HUES6 (cell line): ENCODE measurements around the gene DDX20.
"Not testable (repeated sequence)": the region's sequence is repeated elsewhere in the genome, so short reads cannot be mapped to it uniquely, and the experiment has no call there.

Experiments
- H3K27ac ChIP-seq: 2 replicates; pipeline ENCODE4 v1.7.0; 2013; ENCODE audit warnings: low read depth, mild to moderate bottlenecking, low read length, inconsistent platforms
- H3K27me3 ChIP-seq: 2 replicates; pipeline ENCODE4 v1.6.1; 2013; ENCODE audit warnings: low read length; ENCODE audit not compliant: control insufficient read depth, insufficient read depth
- H3K36me3 ChIP-seq: 2 replicates; pipeline ENCODE4 v1.6.1; 2013; ENCODE audit warnings: low read length; ENCODE audit not compliant: control insufficient read depth, insufficient read depth
- H3K4me1 ChIP-seq: 2 replicates; pipeline ENCODE4 v1.6.1; 2013; ENCODE audit warnings: low read length; ENCODE audit not compliant: control insufficient read depth, insufficient read depth
- H3K4me3 ChIP-seq: 2 replicates; pipeline ENCODE4 v1.5.1; 2013; ENCODE audit warnings: low read depth, low read length
- H3K9ac ChIP-seq: one replicate; pipeline ENCODE4 v1.6.1; 2013; ENCODE audit warnings: mild to moderate bottlenecking, low read length
- H3K9me3 ChIP-seq: 2 replicates; pipeline ENCODE4 v1.6.1; 2013; ENCODE audit warnings: low read depth, low read length; ENCODE audit not compliant: control insufficient read depth, insufficient read depth

The DDX20 gene

GRCh38 chr1:111739194-111739924, 16.3 kb upstream of the DDX20 start, which contains the start of gene INKA2:
Gene INKA2 (minus strand): TSS chr1:111739395. CDS start chr1:111739242, 153 bp downstream.
- Histone ChIP-seq H3K9me3 (no peaks in the 10 kb centered on the region), H3K27ac (peak within 1 kb of the TSS; percentile 56; the same call in 1 of the 2 replicates), H3K36me3 (peaks cover 2% of the 10 kb centered on the region; the same call in 1 of the 2 replicates), H3K9ac (peak within 1 kb of the TSS; percentile 74), H3K27me3 (peaks cover 32% of the 10 kb centered on the region), H3K4me1 (peaks cover 29% of the 10 kb centered on the region), H3K4me3 (peak within 1 kb of the TSS; percentile 75)

DNA sequence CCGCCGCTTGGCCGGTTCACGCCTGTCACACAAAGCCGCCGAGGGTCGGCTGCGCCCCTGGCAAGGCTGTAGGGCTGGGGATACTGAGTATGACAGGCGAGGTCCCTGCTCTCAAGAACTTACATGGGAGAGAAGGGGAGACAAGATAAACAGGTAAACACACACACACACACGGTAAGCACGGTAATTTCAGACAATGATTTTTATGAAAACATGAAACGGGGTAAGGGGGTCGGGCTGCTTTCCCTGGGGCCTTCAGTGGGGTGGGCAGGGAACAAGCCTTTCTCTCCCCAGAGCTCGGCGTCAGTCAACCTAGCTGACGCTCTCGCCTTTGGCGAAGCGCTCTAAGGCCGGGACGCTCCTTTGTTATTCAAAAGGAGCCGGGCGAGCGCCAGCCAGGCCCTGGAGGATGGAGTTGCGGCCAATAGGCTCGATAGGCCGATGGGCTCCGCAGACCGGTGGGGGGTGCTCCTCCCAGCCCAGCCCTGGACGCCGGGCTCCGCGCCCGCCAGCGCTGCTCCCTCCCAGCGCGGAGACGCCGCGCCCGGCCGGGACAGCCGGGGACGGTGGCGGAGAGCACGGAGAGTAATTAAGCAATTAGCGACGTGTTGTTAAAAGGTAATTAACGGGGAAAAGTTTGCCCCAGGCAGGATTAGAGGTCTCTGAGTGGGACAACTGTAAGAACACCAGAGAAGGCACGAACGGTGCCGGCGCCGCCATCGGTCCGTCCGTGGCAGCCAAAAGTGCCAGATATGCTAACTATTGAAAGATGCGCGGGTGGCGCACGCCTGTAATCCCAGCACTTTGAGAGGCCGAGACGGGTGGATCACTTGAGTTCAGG, 15.6 kb upstream of the DDX20 start:
- peaks cover 29% of the 10 kb centered on the region for H3K4me1 ChIP-seq
- peak overlapping the region; percentile 75 for H3K4me3 ChIP-seq
- peaks cover 32% of the 10 kb centered on the region for H3K27me3 ChIP-seq
- no peaks in the 10 kb centered on the region for H3K9me3 ChIP-seq
- peak overlapping the region; percentile 65 for H3K9ac ChIP-seq
- H3K27ac ChIP-seq = 0 out of 2 replicates have a peak overlapping the region, but pooled peaks have one; percentile 1
- peaks cover under 1% of the 10 kb centered on the region; the same call in 1 of the 2 replicates for H3K36me3 ChIP-seq

DNA sequence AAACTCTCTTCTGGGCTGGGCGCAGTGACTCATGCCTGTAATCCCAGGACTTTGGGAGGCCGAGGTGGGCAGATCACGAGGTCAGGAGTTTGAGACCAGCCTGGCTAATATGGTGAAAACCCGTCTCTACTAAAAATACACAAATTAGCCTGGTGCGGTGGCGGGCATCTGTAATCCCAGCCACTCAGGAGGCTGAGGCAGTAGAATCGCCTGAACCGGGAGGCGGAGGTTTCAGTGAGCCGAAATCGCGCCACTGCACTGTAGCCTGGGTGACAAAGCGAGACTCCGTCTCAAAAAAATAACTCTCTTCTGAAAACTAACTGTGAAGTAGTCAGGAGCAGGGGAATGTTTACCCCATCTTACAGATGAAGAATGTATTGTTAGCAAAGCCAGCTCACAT, 13.4 kb upstream of the DDX20 start:
- H3K4me3 ChIP-seq, H3K9ac ChIP-seq, H3K36me3 ChIP-seq, H3K4me1 ChIP-seq, H3K27ac ChIP-seq, H3K9me3 ChIP-seq: not testable (repeated sequence)
- H3K27me3 ChIP-seq = peaks cover 29% of the 10 kb centered on the region

- Histone ChIP-seq H3K27ac (no peak overlapping the region), H3K27me3 (peaks cover 24% of the 10 kb centered on the region), H3K9ac (no peak overlapping the region), H3K9me3 (no peaks in the 10 kb centered on the region), H3K4me1 (peaks cover 2% of the 10 kb centered on the region), H3K36me3 (no peaks in the 10 kb centered on the region), H3K4me3 (no peak overlapping the region)
These were observed 12.7 kb upstream of the DDX20 start for GRCh38 chr1:111742938-111743549.

DNA sequence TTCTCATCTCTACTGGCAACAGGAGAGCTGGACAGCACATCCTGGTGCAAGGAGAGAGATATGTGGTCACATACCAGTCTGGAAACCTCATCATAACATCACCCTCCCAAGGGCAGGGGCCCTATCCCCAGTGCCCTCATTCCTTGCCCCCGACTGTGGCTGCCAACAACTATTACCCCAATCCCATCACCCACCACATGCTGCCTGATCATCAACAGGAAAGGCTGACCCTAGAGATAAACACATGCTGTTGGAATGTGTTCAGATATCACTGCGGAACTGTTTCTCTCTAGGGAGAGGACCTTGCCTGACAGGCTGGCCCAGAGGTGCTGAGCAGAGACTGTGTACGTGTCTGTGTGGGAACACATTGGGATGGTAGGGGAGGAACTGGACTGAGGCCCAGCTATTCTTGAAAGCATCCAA, 12.0 kb upstream of the DDX20 start:
- no peak overlapping the region for H3K4me3 ChIP-seq
- H3K9me3 ChIP-seq = no peaks in the 10 kb centered on the region
- peaks cover 24% of the 10 kb centered on the region for H3K27me3 ChIP-seq
- H3K36me3 ChIP-seq = no peaks in the 10 kb centered on the region
- H3K27ac ChIP-seq = no peak overlapping the region
- H3K4me1 ChIP-seq = peaks cover 7% of the 10 kb centered on the region
- H3K9ac ChIP-seq = no peak overlapping the region

DNA sequence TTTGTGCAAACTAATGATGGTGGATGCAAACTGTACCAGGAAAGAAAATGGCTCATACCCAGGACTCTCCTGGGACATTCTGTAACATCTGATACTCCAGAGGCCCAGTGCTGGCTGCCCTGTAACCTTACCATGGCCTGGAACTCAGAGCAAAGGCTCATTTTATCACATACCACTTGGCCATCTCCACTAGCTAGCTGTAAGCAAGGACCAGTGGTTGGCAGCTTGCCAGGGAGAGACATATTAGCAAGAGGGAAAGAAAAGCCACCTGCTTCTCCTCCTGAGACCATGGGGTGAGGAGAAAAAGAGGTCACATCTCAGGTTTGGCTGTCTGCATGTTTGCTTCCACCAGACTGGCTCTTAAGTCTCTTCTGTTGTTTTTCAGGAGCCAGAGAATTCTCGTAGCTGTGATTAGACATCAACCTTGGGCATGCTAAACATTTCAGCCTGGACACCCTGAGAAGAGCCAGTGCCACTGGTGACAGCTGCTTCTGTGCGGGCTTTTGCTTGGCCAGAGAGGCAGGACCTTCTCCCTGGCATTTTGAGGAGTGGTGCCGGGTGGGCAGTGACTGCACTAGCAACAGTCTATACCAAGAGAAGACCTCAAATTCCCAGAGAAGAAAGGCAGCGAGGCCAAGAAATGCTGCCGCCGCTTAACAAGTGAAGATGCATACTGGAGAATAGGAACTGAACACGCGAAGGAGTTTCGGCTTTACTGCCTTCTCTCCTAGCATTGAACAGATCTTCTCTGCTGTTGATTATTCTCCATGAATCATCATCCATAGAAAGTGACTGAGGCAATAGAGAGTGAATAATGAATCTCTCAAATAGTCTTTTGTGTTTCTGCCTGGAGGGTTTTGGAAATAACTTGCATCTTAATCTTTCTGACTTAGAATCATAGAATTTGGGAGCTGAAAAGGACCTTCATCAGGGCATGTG, 9.8 kb upstream of the DDX20 start:
- no peak overlapping the region for H3K4me3 ChIP-seq
- peaks cover 23% of the 10 kb centered on the region for H3K27me3 ChIP-seq
- peaks cover 17% of the 10 kb centered on the region for H3K4me1 ChIP-seq
- no peaks in the 10 kb centered on the region for H3K36me3 ChIP-seq
- no peak overlapping the region for H3K27ac ChIP-seq
- no peak overlapping the region for H3K9ac ChIP-seq
- no peaks in the 10 kb centered on the region for H3K9me3 ChIP-seq

DNA sequence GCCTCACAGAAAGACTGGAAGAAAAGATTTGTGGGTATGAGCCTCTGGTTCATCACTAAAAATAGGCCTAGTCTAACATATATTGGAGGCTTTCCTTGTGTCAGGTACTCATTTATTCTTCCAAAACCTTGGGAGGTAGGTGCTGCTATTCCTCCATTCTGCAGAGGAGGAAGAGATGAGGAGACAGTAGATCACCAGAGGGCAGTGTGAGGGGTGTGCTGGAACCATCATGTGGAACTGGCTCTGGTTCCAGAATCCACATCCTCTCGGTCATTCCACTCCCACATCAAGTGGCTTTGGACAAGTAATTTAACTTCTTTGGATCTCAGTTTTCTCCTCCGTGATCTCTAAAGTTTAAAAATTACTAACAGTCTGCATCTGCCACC, 9.1 kb upstream of the DDX20 start:
- Histone ChIP-seq H3K36me3 (no peaks in the 10 kb centered on the region), H3K9ac (no peak overlapping the region), H3K9me3 (no peaks in the 10 kb centered on the region), H3K4me1 (peaks cover 17% of the 10 kb centered on the region), H3K4me3 (no peak overlapping the region), H3K27ac (no peak overlapping the region), H3K27me3 (peaks cover 16% of the 10 kb centered on the region)

DNA sequence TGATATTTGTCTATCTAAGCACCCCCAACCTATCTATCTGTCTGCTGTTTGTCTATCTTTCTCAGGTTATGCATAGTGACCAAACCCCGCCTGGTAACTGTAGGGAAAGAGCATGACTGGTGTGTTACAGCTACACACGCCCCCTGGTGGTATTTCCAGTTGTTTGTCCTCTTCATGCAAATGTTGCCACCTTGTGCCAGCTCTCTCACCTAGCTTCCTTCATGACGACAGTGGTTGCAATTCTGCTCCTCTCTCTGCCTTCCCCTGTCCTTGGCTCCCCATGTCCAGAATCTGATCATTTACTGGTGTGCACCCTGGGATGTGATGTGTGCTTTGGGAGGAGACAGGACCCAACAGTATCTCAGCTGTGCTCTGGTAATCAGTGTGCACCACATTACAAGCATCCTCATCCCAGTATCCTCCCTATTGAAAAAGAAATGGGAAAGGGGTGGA, 8.4 kb upstream of the DDX20 start:
- Histone ChIP-seq H3K9me3 (no peaks in the 10 kb centered on the region), H3K36me3 (no peaks in the 10 kb centered on the region), H3K27ac (no peak overlapping the region), H3K4me3 (no peak overlapping the region), H3K9ac (no peak overlapping the region), H3K4me1 (peaks cover 17% of the 10 kb centered on the region), H3K27me3 (peaks cover 12% of the 10 kb centered on the region)

DNA sequence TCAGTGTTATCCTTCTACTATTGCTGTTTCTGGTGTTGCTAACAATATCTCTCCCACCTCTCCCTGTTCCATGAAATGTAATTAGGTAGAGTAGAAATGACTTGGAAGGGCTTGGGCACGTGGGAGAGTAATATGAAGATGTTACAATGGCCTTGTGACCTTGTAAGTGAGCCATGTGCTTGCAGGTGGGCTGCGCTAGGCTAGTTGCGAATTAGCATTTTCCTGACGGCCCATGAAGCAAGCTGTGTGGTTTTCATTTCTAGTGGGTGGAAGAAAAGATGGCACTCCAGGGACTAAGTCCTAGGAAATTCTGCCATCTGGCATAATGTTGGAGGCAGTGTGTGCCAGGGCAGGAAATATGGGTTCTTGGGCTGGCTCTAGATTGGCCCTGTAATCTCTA, 7.8 kb upstream of the DDX20 start:
- H3K4me1 ChIP-seq = peaks cover 17% of the 10 kb centered on the region
- H3K9ac ChIP-seq = no peak overlapping the region
- H3K36me3 ChIP-seq = no peaks in the 10 kb centered on the region
- H3K27me3 ChIP-seq = peaks cover 6% of the 10 kb centered on the region; the same call in 1 of the 2 replicates
- no peaks in the 10 kb centered on the region for H3K9me3 ChIP-seq
- no peak overlapping the region for H3K4me3 ChIP-seq
- H3K27ac ChIP-seq = no peak overlapping the region

- Histone ChIP-seq H3K36me3 (no peaks in the 10 kb centered on the region), H3K9me3 (no peaks in the 10 kb centered on the region), H3K4me3 (no peak overlapping the region), H3K27ac (no peak overlapping the region), H3K4me1 (peaks cover 19% of the 10 kb centered on the region), H3K27me3 (no peaks in the 10 kb centered on the region; the same call in 1 of the 2 replicates), H3K9ac (no peak overlapping the region)
These were observed 6.1 kb upstream of the DDX20 start for GRCh38 chr1:111749628-111750027.
